Liver (tissue), 2 donors: Measurements from ENCODE around the gene RACGAP1.

ENCODE experiments used
- YY1 ChIP-seq: IDR thresholded peaks from 2 replicates; pipeline ENCODE4 v1.6.1; 2016; ENCODE audit warnings: antibody characterized with exemption, mild to moderate bottlenecking
- TF ChIP-seq, protein P1 (sequence below): fragments of 150-350 bp; IDR thresholded peaks from 2 replicates; pipeline ENCODE4 v1.5.1; 2017; ENCODE audit warnings: improper control_type of control experiment, low read depth, low read length; ENCODE audit not compliant: missing input control
- donor health status: healthy.

DNA sequence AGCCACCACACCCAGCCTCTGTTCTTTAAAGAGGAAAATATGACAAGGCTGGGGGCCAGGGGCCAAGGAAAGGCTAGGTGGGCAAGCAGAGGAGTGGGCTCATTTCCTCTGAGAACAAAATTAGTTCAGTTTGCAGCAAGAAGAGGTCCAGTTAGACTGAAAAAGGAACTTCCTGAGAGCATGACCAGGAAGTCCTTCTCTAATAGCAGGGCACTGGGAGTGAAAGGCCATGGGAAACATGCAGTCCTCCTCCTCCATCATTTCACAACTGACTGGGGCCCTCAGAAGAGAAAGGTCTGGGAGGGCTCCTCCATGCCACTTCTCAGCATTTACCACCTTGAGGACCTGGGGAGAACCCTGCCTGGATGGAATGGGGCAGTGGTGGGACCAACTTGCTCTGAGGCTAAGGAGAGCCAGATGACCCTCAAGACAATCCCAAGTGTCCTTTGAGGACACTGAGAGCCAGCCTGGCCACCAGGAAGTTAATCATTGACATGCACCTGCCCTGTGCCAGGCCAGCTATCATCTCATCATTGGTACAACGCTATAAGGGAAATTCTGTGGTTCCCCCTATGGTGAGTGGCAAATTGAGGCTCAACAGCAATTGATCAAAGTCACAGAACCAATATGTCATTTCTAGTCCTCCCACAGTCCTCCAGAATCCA is 72.8 kb downstream of the RACGAP1 start:
- TF ChIP-seq, protein P1, sequence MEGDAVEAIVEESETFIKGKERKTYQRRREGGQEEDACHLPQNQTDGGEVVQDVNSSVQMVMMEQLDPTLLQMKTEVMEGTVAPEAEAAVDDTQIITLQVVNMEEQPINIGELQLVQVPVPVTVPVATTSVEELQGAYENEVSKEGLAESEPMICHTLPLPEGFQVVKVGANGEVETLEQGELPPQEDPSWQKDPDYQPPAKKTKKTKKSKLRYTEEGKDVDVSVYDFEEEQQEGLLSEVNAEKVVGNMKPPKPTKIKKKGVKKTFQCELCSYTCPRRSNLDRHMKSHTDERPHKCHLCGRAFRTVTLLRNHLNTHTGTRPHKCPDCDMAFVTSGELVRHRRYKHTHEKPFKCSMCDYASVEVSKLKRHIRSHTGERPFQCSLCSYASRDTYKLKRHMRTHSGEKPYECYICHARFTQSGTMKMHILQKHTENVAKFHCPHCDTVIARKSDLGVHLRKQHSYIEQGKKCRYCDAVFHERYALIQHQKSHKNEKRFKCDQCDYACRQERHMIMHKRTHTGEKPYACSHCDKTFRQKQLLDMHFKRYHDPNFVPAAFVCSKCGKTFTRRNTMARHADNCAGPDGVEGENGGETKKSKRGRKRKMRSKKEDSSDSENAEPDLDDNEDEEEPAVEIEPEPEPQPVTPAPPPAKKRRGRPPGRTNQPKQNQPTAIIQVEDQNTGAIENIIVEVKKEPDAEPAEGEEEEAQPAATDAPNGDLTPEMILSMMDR = no peak
- TF ChIP-seq YY1 = no peak
